HG02571 (cell line): Measurements from ENCODE around the gene RBP2.

Experiments used
- ATAC-seq: cut with Tn5 transposase; IDR thresholded peaks from one replicate; pipeline ENCODE4 v1.9.1; 2021; ENCODE audit warnings: mild to moderate bottlenecking, moderate library complexity; ENCODE audit not compliant: unreplicated experiment

RBP2 gene

DNA sequence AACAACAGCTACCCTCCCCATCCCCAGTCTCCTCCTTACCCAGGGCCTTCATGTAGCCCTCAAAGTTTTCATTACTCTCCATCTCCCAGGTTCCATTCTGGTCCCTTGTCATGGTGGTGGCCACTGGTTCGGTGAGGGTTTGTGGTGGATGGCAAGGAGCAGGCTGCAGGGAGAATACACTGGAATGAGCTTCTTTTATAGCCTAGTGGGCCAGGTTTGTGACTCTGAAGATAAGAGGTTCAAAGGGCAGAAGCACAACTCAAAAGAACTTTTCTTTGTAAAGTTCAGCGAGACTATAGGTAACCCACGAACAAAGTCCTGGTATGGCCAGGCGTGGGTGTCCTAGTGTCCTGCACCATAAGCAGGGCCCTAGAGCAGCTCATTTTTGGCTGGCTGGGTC lies at the start of gene RBP2:
Gene RBP2, minus strand, starts transcription at position 169 of the 400 bp plus-strand sequence. Its CDS starts 57 bp downstream, at position 112.
- no peak for ATAC-seq

DNA sequence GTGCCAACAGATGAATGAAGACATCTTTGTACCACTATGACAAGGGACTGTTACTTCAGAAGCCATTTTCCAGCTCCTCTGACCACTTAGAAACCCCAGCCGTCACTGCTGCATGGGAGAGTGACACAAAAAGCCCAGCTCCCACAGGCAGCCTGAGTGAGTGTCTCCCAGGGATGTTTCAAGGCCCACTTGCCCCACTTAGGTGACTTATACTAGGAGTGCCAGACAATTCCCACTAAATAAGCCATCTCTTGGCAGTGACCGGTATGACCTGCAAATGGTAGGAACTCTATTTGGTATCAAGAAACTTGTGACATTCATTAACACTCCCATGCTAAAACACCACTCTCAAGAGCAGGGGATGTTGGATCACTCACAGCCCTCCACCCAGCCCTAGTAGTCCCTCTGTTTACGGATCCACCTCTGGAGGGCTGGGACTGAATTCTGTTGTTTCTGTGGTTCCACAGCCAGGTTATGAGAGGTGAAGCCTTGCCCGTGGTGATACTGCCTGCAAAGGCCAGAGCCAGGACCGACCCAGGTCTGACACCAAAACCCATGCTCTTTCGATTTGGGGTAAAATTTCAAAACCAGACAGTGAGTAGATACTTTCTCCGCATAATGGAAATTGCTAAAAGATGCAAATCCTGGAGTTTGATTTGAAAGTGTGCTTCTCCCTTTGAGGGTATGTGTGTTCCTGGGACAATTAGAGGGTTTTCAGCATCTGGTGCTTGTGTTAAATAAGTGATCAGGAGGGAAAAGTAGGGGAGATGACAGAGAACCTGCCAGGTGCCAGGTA lies 48.7 kb upstream of the RBP2 start:
- no peak for ATAC-seq

DNA sequence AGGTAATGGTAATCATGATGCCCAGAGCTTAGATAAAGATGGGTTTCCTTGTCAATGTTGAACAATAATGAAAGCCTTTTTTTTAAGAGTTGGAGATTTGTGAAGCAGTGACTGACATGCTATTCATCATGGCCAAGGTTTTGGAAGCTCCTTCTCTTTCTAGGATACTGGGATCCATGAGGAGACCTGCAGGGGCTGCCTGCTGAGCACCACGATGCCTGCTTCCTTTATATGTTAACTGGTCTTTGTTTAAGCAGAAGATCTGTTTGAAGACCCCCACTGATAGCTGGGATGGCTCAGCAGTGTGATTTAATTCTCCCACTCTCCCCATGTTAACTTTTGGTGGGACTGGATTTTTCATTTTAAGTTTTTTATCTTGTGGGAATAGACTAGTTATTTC lies 47.4 kb upstream of the RBP2 start:
- no peak for ATAC-seq

DNA sequence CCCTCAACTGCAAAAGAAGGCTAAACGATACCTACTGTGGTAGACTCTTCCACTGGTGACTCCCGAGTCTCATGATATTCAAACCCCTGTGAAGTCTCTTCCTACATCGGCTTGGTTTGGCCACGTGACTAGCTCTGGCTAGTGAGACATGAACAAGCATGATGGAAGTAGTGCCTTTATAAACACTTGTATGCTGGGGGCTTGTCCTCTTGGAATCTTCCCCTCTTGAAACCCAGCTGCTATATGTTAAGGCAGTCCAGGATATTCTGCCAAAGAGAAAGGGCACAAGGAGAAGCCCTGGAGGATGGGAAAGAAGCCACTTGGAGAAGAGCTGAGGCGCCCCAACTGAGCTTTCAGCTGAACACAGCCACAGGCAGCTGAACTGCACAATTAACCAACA lies 46.9 kb upstream of the RBP2 start:
- ATAC-seq = no peak

DNA sequence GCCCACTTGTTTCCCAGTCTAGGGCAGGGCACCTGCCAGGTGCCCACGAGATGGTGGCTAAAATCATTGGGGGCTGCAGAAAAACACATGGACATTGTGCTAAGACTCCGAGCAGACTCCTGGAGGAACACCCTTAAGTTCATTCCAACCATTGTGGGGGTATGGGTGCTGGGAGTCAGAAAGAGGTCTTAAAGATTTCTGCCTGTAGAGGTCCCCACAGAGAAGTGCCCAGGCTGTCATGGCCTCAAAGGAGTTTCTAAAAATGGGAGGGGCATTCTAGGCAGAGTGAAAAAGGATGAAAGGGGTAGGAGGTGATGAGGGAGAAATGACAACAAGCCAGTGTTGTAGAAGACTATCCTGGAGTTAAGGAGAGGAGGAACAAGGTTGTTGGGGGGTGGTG lies 46.1 kb upstream of the RBP2 start:
- no peak for ATAC-seq

DNA sequence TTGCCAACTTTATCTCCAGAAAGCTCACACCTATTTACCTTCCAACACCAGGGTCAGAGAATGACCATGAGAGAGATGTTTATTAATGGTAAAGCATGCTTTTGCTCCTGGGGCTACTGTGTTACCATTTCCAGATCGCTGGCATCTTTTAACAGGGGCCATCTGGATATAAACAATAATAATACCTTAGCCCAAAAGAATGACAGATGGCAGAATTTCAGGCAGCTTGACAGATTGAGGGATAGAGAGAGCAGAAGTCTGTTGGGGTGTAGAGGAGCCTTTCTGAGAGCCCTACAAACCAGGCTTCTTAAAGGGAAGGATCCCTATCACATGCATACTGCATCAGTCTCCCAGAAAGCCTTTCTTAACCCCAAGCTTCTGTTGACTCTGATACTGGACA lies 45.5 kb upstream of the RBP2 start:
- no peak for ATAC-seq

DNA sequence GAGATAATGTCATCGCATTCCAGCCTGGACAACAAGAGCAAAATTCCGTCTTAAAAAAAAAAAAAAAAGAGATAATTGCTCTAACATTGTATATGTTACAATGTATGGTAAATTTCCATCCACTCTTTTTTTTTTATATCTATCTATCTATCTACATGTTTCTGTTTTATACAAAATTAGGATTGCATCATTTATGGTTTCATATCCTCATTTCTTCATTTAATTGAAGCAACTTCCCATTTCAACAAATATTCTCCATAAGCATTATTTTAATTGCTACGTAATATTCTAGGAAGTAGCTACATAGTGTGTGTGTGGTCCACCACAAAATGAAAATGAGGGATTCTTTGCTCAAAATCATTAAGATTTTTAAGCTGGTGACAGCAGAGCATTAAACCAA lies 44.8 kb upstream of the RBP2 start:
- no peak for ATAC-seq

DNA sequence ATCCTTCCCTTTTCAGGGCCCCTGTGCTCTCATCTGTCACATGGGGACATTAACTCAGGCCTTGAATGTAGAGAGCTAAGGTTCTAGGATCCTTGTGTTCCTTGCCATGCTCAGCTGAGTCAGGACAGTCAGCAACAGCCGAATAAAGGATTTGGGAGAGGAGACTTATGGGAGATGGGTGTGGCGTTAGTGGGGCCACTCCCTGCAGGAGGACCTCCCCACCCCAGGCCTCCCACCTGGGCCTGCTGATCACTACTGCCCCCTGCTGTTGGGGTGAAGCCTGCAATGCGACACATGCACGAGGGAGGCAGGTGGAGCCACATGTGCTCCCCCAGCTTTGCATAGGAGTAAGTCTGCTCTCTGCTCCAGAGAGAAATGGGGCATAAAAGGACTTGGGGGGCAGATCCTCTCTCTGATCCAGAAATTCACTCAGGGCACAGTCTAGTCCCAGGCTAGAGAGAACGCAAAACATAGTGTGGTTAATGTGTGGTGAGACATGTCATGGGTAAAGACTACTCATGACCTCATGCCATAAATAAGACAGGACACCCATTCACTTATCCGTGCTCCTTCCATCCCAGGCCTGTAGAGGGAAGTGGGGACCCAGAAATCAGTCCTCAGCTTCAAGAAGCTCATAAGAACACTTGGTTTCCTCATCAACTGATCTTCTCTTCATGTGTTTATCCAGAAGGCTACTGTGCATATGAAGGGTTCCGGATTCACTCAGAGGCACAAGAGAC lies 43.9 kb upstream of the RBP2 start:
- ATAC-seq = no peak

DNA sequence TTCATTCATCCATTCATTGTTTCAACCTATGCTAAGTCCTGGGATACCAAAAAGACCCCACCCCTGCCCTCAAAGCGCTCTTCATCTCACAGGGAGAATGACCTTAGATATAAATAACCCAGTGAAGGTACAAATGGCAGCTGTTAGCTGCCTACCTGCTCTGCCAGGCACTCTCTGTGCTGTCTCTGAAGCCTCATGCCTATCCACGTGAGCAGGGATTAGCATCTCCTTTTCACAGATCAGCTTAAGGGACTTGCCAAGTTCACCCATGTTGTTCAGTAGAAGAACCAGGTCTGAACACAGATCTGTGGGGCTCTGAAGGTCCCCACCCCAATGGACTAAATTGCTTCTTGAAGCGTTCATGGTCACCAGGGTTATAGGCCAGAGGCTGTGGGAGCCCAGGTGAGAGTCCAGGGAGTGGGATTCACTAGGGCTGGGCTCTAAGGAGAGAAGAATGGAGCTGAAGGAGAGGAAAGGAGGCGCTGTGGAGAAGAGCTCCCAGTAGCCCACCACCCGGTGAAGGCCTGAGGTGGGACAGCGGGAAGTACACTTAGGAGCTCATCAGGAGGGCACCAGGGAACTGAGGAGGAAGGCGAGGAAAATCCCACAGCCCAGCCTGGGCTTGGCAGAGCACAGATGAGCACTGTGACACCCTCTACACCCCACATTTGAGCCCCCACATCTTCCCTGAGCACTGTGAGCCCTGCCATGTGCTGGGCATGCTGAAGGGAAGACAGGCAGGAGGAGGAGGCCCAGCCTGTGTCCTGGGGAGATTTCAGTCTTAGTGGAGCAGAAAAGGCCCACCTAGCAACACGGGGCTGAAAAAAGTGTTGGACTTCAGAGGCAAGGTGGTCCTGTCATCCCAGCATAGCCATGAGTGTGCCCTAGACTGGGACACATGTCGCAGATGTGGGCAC lies 42.9 kb upstream of the RBP2 start:
- ATAC-seq = no peak

DNA sequence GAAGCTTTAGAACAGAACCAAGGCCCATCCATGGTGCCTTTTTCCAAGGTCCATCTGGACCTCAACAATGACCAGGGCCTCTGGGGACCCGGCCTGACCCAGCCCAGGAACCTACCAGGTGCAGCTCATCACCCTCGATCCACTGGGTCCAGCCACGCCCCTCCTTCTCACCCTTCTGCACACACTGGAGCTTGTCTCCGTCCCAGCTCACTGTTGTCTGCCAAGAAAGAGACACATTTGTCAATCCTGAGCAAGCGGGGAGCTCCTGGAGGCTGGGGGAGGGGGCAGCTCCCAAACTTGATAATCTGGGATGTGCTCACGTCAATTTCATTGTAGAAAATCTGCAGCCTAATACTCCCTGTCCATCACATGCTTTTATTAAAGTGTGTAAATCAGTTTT lies 42.0 kb upstream of the RBP2 start:
- ATAC-seq = no peak

DNA sequence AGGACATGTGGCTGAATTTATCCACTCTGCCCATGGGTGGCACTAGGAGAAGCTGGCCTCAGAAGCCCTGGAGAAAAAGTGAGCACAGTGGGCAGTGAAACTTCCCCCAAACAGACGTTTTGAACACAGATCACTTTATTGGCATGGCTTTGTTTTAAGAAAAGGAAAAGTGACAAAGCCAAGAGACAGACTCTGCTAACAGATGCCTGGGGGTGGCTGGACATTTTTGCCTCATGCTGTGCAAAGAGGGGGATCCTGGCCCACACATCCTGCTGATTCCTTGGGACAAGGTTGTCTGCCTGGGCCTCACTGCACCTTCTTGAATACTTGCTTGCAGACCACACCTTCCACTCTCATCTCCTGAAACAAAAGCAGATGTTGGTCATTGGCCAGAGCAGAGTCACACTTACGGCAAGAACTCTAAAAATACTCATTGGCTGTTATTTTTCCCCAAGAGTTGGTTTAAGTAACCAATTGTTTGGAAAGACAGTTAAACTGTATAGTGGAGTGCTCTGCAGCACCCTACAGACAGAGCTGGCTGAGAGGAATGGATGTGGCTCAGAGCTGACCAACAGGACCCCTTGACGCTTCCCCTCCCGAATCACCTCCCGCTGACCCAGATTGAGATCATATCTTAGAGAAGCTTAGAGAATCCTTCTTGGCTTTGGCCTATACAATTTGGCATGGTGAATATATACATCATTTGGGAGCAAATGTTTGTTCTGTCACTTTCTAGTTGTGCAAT lies 41.2 kb upstream of the RBP2 start:
- ATAC-seq = no peak

DNA sequence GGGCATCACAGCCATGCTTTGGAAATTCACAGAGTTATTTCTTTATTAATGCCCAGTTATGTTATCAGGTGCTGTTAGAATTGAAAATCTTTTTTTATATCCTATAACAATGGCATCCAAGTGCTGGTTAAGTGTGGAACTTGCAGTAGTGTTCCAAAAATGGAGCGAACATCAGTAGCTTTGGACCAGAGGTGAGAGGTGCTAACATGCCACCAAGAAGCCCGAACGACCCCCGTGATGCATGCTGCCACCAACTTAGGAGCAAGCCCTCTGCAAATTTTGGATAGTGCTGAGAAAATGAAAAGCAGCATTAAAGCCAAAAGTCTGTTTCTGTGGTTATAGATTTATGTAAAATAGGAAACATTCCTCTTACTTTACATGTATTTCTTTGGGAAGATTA lies 38.4 kb upstream of the RBP2 start:
- no peak for ATAC-seq

DNA sequence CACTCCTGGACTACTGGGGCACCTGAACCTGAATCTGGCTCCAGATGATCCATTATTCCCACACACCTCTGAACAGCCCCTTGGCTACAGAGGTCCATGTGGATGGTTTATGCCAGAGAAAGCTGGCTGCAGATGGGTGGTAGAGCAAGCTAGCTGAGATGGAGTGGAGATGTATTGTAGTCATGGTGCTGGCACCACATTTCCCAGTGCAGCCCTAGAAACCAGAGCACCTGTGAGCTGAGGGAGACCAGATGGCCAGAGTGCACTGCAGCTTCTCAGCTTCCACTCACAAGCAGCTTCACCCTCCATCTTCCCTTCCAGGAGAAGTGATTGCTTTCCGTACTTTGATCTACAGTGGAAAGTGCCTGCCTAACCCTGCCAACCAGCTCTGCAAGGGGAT lies 33.3 kb upstream of the RBP2 start:
- no peak for ATAC-seq

DNA sequence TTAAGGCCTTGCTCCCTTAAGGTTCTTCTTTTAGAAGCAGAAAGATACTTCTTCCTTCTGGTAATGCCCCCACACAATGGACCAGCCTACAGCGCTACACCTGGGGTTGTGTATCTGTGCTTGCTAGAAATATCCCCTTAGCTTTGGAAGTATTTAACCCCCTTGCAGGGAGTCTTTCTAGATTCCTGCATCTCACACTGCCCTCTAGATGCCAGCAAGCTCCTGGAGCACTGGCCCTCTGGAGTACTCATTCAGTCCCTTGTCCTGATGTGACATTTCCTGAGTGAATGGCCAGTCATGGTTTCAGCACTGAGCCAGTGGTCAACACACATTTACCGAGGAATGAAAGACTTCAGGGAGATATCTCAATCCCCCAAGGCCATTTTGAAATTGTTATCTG lies 30.4 kb upstream of the RBP2 start:
- no peak for ATAC-seq

DNA sequence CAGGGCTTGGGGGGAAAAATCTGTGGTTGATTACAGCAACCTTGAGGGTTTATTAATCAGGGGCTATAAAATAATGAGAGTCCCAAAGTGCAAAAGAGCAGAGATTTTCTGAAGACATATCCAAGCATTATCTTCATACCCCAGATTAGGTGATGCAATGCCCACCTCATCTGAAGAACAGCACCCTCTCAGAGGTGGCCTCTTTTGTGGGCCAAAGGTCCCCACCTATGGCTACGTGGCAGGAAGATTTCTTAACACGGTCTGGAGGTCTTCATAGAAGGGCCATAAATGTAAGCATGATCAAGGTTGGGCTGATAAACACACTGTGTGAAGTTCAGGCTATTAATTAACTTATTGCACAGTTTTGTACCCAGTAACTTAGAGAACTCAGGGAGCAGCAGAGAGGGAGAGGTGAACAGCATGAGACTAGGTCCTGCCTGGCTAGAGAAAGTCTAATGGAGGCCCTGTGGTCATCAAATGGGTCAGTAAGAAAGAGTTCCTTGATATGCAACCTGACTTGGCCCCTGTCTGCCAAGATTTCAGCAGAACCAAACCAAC lies 29.6 kb upstream of the RBP2 start:
- ATAC-seq = no peak

DNA sequence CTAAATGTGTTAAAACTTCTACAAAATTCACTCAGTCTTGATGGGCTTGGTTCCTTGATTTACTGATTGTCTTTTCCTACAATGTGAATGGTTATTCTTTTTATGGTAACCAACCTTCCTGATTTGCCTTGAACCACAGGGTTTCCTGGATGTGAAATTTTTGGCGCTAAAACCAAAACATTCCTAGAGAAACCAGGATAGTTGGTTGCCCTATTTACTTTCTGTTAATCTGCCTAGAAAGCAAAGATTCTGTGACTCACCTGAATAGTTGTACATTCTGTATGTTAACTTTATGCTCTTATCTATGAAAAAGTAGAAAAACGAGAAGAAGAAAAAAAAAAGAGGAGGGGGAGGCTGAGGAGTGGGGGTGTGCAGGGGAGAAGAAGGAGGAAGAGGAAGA lies 23.2 kb upstream of the RBP2 start:
- ATAC-seq = no peak

DNA sequence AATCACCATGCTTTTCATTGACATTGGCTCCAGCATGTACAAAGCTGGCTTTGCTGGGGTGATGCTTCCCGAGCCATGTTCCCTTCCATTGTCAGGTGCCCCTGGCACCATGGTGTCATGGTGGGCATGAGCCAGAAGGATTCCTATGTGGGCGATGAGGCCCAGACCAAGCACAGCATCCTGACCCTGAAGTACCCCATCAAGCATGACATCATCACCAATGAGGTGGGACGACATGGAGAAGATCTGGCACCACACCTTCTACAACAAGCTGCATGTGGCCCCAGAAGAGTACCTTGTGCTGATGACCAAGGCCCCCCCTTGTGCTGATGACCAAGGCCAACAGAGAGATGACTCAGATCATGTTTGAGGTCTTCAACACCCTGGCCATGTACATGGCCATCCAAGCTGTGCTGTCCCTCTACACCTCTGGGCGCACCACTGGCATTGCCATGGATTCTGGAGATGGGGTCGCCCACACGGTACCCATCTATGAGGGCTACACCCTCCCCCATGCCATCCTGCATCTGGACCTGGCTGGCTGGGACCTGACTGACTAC lies 17.6 kb upstream of the RBP2 start:
- ATAC-seq = no peak

DNA sequence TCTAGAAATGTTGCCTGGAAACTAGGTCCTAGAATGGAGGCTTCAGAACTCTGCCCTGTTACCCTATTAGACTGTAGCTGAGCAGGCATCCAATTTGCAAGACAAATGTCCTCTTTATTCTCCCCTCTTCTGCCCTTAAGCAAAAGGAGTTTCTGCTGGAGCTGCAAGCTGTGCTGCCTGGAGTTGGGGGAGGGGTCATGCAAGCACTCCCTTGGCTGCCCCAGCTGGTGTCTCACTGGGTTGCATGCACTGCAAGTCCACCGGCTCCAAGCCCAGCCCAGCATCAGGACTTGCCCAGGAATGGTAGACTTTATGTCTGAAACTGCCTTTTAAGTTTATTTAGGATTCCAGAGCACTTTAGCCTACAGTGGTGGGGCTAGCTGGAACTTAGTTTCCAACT lies 15.7 kb upstream of the RBP2 start:
- no peak for ATAC-seq

DNA sequence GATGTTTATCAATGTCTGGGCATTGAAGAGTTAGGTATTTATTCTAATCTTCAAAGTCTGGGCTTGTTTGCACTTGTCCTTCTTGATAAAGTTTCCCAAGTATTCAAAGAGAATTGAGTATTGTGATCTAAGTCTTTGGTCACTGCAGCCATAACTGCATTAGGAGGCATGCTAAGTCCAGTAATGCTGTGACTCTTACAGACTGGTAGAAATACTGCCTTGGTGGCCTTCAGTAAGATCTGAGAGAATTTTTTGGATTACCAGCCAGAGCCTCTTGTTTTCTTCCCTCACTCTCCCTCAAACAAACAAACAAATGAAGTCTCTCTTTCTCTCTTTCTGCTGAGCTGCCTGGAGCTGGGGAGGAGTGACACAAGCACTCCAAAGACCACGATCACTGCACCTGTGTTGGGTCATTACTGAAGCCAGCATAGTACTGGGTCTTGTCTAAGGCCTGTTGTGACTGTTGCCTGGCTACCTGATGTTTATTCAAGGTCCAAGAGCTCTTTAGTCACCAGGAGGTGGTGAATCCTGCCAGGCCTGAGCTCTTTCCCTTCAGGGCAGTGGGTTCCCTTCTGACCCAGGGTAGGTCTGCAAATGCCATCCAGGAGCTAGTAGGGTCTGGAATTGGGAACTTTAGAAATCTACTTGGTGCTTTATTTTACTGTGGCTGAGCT lies 14.8 kb upstream of the RBP2 start:
- no peak for ATAC-seq

DNA sequence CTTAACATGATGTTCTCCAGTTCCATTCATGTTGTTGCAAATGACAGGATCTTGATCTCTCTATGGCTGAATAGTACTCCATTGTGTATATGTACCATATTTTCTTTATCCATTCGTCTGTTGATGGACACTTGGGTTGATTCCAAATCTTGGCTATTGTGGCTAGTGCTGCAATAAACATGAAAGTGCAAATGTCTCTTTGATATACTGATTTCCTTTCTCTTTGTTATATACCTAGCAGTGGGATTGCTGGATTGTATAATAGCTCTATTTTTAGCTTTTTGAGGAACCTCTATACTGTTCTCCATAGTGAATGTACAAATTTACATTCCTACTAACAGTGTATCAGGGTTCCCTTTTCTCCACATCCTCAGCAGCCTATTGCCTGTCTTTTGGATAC lies 5.9 kb upstream of the RBP2 start:
- ATAC-seq = no peak
